HCT116 (cell line): ENCODE measurements around the gene SAMSN1. TPM values are rescaled to one million over a fixed set of nuclear protein-coding genes. Genes with fewer than 3 reads are reported as not detected.

Experiments used
- ATAC-seq: fragments of 200-7000 bp; cut with Tn5 transposase; 2 replicates; pipeline ENCODE4 v1.9.1; 2020; ENCODE audit warnings: mild to moderate bottlenecking, moderate library complexity
- BruUV-seq: library from RNA; stranded (reverse); fragments of 400-500 nt; replicated peaks from 2 replicates; lab custom pipeline; 2021; lab: Mats Ljungman, UMichigan
- CTCF ChIA-PET: fragments of 300-600 bp; sonication (Branson Sonifier 250); formaldehyde crosslinking; loops from one replicate; lab custom pipeline; 2021; ENCODE audit warnings: antibody characterized with exemption; lab: Charles Lee
- POLR2A ChIA-PET: fragments of 300-600, 350-600 bp; sonication (Branson Sonifier 250); formaldehyde crosslinking; loops from one replicate; lab custom pipeline; 2021; ENCODE audit warnings: antibody characterized with exemption; lab: Charles Lee
- RAD21 ChIA-PET, 2 experiments: fragments of 300-600 bp; sonication (Branson Sonifier 250); formaldehyde crosslinking; loops; one replicate each; lab custom pipeline; 2023; ENCODE audit warnings: low total read pairs in 2 of 2; ENCODE audit not compliant: uncharacterized antibody in 2 of 2, unreplicated experiment in 2 of 2, low non-redundant PET in 1 of 2; lab: Charles Lee
- DNase-seq: peaks from one replicate; pipeline ENCODE4 v3.0.0-alpha.2; 2010; ENCODE audit warnings: low read depth, low spot score
- H2AFZ ChIP-seq: fragments of 200-600 bp; shearing (Covaris generic), sonication (generic); 2 replicates; pipeline ENCODE4 v1.6.1; 2017; ENCODE audit warnings: low read depth, mixed run types, mixed read lengths, antibody characterized with exemption, low read length; ENCODE audit not compliant: poor library complexity, severe bottlenecking
- H3K27ac ChIP-seq: 2 replicates; pipeline ENCODE4 v1.5.1; 2012; ENCODE audit warnings: low read depth, low read length
- H3K27me3 ChIP-seq: fragments of 200-600 bp; sonication (generic); 2 replicates; pipeline ENCODE4 v1.6.1; 2016; ENCODE audit warnings: mixed run types, low read length, mixed read lengths; ENCODE audit not compliant: insufficient read depth
- H3K36me3 ChIP-seq, 2 experiments: fragments of 200-500 bp in 1 of 2; fragments of 200-600 bp in 1 of 2; sonication (Bioruptor generic) in 1 of 2; sonication (generic) in 1 of 2; 2 replicates each; pipeline versions ENCODE4 v1.5.1 to v1.6.1; 2014 to 2016; ENCODE audit warnings: low read length in 2 of 2, inconsistent platforms in 1 of 2, mixed read lengths in 1 of 2, mixed run types in 1 of 2; ENCODE audit not compliant: insufficient read depth in 2 of 2, control insufficient read depth in 1 of 2
- H3K4me1 ChIP-seq, 2 experiments: fragments of 200-600 bp in 1 of 2; sonication (generic) in 1 of 2; 2 replicates each; pipeline versions ENCODE4 v1.5.1 to v1.6.1; 2012 to 2017; ENCODE audit warnings: low read length in 2 of 2, inconsistent platforms in 1 of 2, mild to moderate bottlenecking in 1 of 2, mixed read lengths in 1 of 2, mixed run types in 1 of 2, moderate library complexity in 1 of 2; ENCODE audit not compliant: insufficient read depth in 2 of 2, control insufficient read depth in 1 of 2
- H3K4me2 ChIP-seq: fragments of 200-600 bp; sonication (generic); 2 replicates; pipeline ENCODE4 v1.6.1; 2017; ENCODE audit warnings: mixed run types, low read length, mixed read lengths
- H3K4me3 ChIP-seq, 2 experiments: fragments of 200-600 bp in 1 of 2; sonication (generic) in 1 of 2; replicated peaks in 1 of 2; 2 replicates each; pipeline ENCODE4 v1.5.1; 2011 to 2016; ENCODE audit warnings: low read length in 2 of 2, control low read depth in 1 of 2, low read depth in 1 of 2, mild to moderate bottlenecking in 1 of 2, mixed read lengths in 1 of 2, mixed run types in 1 of 2
- H3K79me2 ChIP-seq: fragments of 200-600 bp; sonication (generic); 2 replicates; pipeline ENCODE4 v1.6.1; 2017; ENCODE audit warnings: mild to moderate bottlenecking, mixed run types, low read length, moderate library complexity, mixed read lengths; ENCODE audit not compliant: insufficient read depth
- H3K9ac ChIP-seq: fragments of 200-600 bp; sonication (generic); 2 replicates; pipeline ENCODE4 v1.6.1; 2016; ENCODE audit warnings: low read length, mixed read lengths
- H3K9me2 ChIP-seq: fragments of 200-600 bp; sonication (generic), shearing (Covaris generic); 2 replicates; pipeline ENCODE4 v1.6.1; 2017; ENCODE audit warnings: mixed run types, mild to moderate bottlenecking, moderate library complexity; ENCODE audit not compliant: insufficient read depth
- H3K9me3 ChIP-seq, 2 experiments: fragments of 200-500 bp in 1 of 2; fragments of 200-600 bp in 1 of 2; sonication (Bioruptor generic) in 1 of 2; sonication (generic) in 1 of 2; 2 replicates each; pipeline ENCODE4 v1.6.1; 2014 to 2017; ENCODE audit warnings: low read length in 2 of 2, mixed read lengths in 2 of 2, inconsistent platforms in 1 of 2, low read depth in 1 of 2, mild to moderate bottlenecking in 1 of 2, mixed run types in 1 of 2, moderate library complexity in 1 of 2; ENCODE audit not compliant: control insufficient read depth in 1 of 2, insufficient read depth in 1 of 2
- H4K20me1 ChIP-seq: fragments of 200-600 bp; sonication (generic), shearing (Covaris generic); 2 replicates; pipeline ENCODE4 v1.6.1; 2017; ENCODE audit warnings: mixed run types, mild to moderate bottlenecking, moderate library complexity; ENCODE audit not compliant: insufficient read depth
- CTCF ChIP-seq, 3 experiments: fragments of 200-600 bp in 1 of 3; sonication (generic) in 1 of 3; IDR thresholded peaks in 2 of 3; conservative IDR thresholded peaks in 1 of 3; 2 replicates each; pipeline ENCODE4 v1.5.1; 2012 to 2017; ENCODE audit warnings: low read depth in 2 of 3, low read length in 2 of 3, antibody characterized with exemption in 1 of 3, borderline replicate concordance in 1 of 3, control low read depth in 1 of 3, mild to moderate bottlenecking in 1 of 3, mixed read lengths in 1 of 3, mixed run types in 1 of 3, moderate library complexity in 1 of 3; ENCODE audit not compliant: insufficient read depth in 1 of 3
- ELF1 ChIP-seq: IDR thresholded peaks from 2 replicates; pipeline ENCODE4 v1.6.1; 2012; ENCODE audit warnings: low read depth, borderline replicate concordance
- FOSL1 ChIP-seq: IDR thresholded peaks from 2 replicates; pipeline ENCODE4 v1.6.1; 2012; ENCODE audit warnings: low read depth
- JUND ChIP-seq: IDR thresholded peaks from 2 replicates; pipeline ENCODE4 v1.6.1; 2012
- MAX ChIP-seq: IDR thresholded peaks from 2 replicates; pipeline ENCODE4 v1.6.1; 2012
- POLR2AphosphoS5 ChIP-seq: IDR thresholded peaks from 2 replicates; pipeline ENCODE4 v1.6.1; 2011; ENCODE audit warnings: mild to moderate bottlenecking, low read depth, low read length, moderate library complexity
- SP1 ChIP-seq: IDR thresholded peaks from 2 replicates; pipeline ENCODE4 v1.6.1; 2012; ENCODE audit warnings: low read depth
- SRF ChIP-seq: IDR thresholded peaks from 2 replicates; pipeline ENCODE4 v1.6.1; 2012; ENCODE audit warnings: low read depth
- TCF7L2 ChIP-seq: IDR thresholded peaks from 2 replicates; pipeline ENCODE4 v1.7.0; 2011; ENCODE audit warnings: borderline replicate concordance, inconsistent platforms; ENCODE audit not compliant: insufficient read depth, insufficient read length; ENCODE audit errors: extremely low read depth
- ZFX ChIP-seq: fragments of 450-650 bp; IDR thresholded peaks from 2 replicates; pipeline ENCODE4 v1.6.1; 2017
- intact Hi-C: fragments of 100-400 bp; cut with micrococcal nuclease; formaldehyde crosslinking; loops from 2 replicates; pipeline ENCODE4 v1.10.0; 2022
- total RNA-seq: library from RNA; stranded (reverse); gene quantifications from one replicate; pipeline ENCODE4 v1.2.1, GENCODE V29; 2021; ENCODE audit not compliant: unreplicated experiment

Gene SAMSN1
- total RNA-seq, 1 experiment from 2014 or later = 0.57 TPM

- TF ChIP-seq MAX (no peak), FOSL1 (no peak)
- TF ChIP-seq, all 23 proteins: peak for 0
These were observed 89.2 kb downstream of the SAMSN1 start (continued) for GRCh38 chr21:14456911-14457310.

- Histone ChIP-seq H3K9me2 (no peaks in the 10 kb centered on the region), H4K20me1 (no peaks in the 10 kb centered on the region), H3K4me1 (no peaks in the 10 kb centered on the region), H3K27ac (no peak overlapping the region), H3K79me2 (no peaks in the 10 kb centered on the region), H3K27me3 (no peaks in the 10 kb centered on the region), H3K9me3 (no peaks in the 10 kb centered on the region; a peak in 1 of 4 replicates), H3K4me3 (no peak overlapping the region), H2AFZ (no peak overlapping the region), H3K36me3 (no peaks in the 10 kb centered on the region), H3K9ac (no peak overlapping the region), H3K4me2 (no peak overlapping the region)
- ATAC-seq = no peak
- no peak for TF ChIP-seq TCF7L2
- no peak for TF ChIP-seq ZFX
- TF ChIP-seq SRF = no peak
- no peak for TF ChIP-seq ELF1
- no peak for TF ChIP-seq SP1
- no peak for TF ChIP-seq POLR2AphosphoS5
- TF ChIP-seq CTCF (IDR thresholded peaks at IDR 0.05 in 2 of 3, conservative IDR thresholded peaks at IDR 0.05 in 1 of 3; ENCODE audit: borderline replicate concordance in 1 of 3, insufficient read depth in 1 of 3, low read depth in 2 of 3, low read length in 2 of 3) = no peak
- no peak for TF ChIP-seq JUND
- TF ChIP-seq FOSL1 = no peak
- RAD21 ChIA-PET = no interaction called here
- DNase-seq = no peak
- POLR2A ChIA-PET = no interaction called here
- BruUV-seq = no TSS peak
- intact Hi-C loops = no loop called here
- CTCF ChIA-PET = no interaction called here
These were observed 91.8 kb downstream of the SAMSN1 start for GRCh38 chr21:14454016-14455009.
